BLaER1 (cell line): ENCODE measurements around the gene ACAT2.
"Not testable (repeated sequence)": the region's sequence is repeated elsewhere in the genome, so short reads cannot be mapped to it uniquely, and the experiment has no call there.

Source experiments
- H3K27ac ChIP-seq: shearing (Covaris generic); formaldehyde crosslinking; 2 replicates; pipeline ENCODE4 v1.8.1; 2022
- H3K27me3 ChIP-seq: shearing (Covaris generic); formaldehyde crosslinking; 2 replicates; pipeline ENCODE4 v1.8.1; 2022
- H3K36me3 ChIP-seq: shearing (Covaris generic); formaldehyde crosslinking; 2 replicates; pipeline ENCODE4 v1.8.1; 2022
- H3K4me1 ChIP-seq: shearing (Covaris generic); formaldehyde crosslinking; 2 replicates; pipeline ENCODE4 v1.8.1; 2022
- H3K4me2 ChIP-seq: shearing (Covaris generic); formaldehyde crosslinking; 2 replicates; pipeline ENCODE4 v1.8.1; 2022
- H3K4me3 ChIP-seq: shearing (Covaris generic); formaldehyde crosslinking; 2 replicates; pipeline ENCODE4 v1.8.1; 2022
- H3K9ac ChIP-seq: shearing (Covaris generic); formaldehyde crosslinking; 2 replicates; pipeline ENCODE4 v1.8.1; 2022
- H3K9me3 ChIP-seq: shearing (Covaris generic); formaldehyde crosslinking; 2 replicates; pipeline ENCODE4 v1.8.1; 2022
- H4K20me1 ChIP-seq: shearing (Covaris generic); formaldehyde crosslinking; 2 replicates; pipeline ENCODE4 v1.8.1; 2022
- Cebpa-rat ChIP-seq: shearing (Covaris generic); IDR thresholded peaks from 2 replicates; pipeline ENCODE4 v1.8.1; 2022

Gene ACAT2

DNA sequence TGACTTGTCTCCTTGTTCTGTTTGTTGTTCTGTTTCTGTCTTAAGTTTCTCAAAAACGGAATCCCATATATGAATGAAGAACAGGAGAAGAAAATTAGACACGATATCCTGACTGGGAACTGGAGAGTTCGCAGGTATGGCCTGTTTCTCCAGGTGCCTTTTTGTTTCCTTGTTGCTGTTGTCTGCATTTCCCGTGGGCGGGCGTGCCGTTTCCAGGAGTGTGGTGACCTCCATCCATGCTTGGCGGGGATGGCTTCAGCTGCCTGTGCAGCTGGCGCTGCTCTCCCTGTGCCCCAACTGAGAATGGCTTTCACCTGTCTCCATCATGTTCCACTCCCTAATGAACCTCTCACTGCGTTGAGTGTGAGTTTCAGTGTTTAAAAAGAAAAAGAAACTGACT is 42.7 kb downstream of the ACAT2 start:
- Histone ChIP-seq H3K4me1 (no peaks in the 10 kb centered on the region; the same call in 1 of the 2 replicates), H3K36me3 (peaks cover 11% of the 10 kb centered on the region), H3K4me3 (no peak overlapping the region), H3K9me3 (no peaks in the 10 kb centered on the region), H3K4me2 (no peak overlapping the region), H3K27me3 (no peaks in the 10 kb centered on the region), H3K27ac (no peak overlapping the region), H3K9ac (no peak overlapping the region), H4K20me1 (no peaks in the 10 kb centered on the region)
- no peak for TF ChIP-seq Cebpa-rat

GRCh38 chr6:159805440-159806020 is 43.7 kb downstream of the ACAT2 start:
- Histone ChIP-seq H3K4me3 (no peak overlapping the region), H3K4me2 (no peak overlapping the region), H3K4me1 (no peaks in the 10 kb centered on the region; the same call in 1 of the 2 replicates), H3K9ac (no peak overlapping the region), H3K27ac (no peak overlapping the region), H3K27me3 (no peaks in the 10 kb centered on the region), H4K20me1 (no peaks in the 10 kb centered on the region), H3K36me3 (peaks cover 1% of the 10 kb centered on the region; the same call in 1 of the 2 replicates), H3K9me3 (no peaks in the 10 kb centered on the region)
- TF ChIP-seq Cebpa-rat: no peak

DNA sequence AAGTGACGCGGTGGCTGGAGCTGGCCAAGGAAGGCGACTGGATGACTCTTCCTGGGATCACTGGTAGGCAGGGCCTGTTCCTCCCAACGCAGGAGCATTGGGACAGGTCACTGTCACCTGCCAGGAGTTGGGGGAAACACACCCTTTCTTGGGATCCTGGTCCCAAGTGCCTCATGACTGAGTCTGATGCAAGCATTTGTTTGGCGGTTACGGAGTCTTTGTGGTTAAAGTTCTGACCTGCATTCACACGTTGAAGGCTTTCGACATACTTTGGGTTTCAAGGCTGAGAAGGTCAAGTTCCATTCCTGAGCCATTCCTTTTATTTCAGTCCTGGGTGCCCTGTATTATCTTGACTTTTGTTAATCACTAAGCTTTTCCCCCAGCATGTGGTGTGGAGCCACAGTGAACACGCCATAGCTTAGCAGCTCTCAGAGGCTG is 44.2 kb downstream of the ACAT2 start:
- Histone ChIP-seq H3K4me3 (no peak overlapping the region), H3K9ac (no peak overlapping the region), H4K20me1 (no peaks in the 10 kb centered on the region), H3K36me3 (no peaks in the 10 kb centered on the region), H3K4me1 (no peaks in the 10 kb centered on the region; the same call in 1 of the 2 replicates), H3K27ac (no peak overlapping the region), H3K27me3 (no peaks in the 10 kb centered on the region), H3K9me3 (no peaks in the 10 kb centered on the region), H3K4me2 (no peak overlapping the region)
- TF ChIP-seq Cebpa-rat: no peak

DNA sequence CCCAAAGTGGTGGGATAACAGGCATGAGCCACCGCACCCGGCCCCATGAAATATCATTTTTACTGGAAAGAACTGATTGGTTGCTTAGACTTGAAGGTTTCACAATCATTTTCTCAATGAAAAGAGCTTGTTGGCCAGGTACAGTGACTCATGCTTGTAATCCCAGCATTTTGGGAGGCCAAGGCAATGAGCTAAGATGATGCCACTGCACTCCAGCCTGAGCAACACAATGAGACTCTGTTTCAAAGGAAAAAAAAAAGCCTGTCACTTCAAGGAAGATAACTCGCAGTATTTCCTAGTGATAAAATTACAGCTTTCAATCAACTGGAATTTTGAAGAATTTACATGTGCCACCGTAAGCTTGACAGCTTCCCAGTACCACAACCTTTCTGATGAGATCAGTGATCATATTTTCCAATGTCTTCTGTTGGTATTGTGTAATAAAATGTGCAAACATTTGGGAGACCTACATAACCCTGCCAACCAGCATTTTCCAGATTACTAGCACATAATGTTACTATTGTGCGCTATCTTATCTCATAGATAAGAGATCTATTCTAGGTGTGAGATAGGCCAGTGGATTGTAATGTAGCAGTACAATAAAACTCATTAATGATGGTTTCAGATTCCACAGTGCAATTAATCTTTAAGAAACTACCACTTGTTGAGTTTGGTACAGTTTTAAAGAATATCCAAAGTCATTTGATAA is 45.5 kb downstream of the ACAT2 start:
- H3K36me3 ChIP-seq: no peaks in the 10 kb centered on the region
- H4K20me1 ChIP-seq: no peaks in the 10 kb centered on the region
- H3K4me2 ChIP-seq: no peak overlapping the region
- TF ChIP-seq Cebpa-rat: no peak; the same call in 1 of the 2 replicates
- no peak overlapping the region for H3K4me3 ChIP-seq
- no peak overlapping the region for H3K27ac ChIP-seq
- no peak overlapping the region for H3K9ac ChIP-seq
- no peaks in the 10 kb centered on the region; the same call in 1 of the 2 replicates for H3K4me1 ChIP-seq
- no peaks in the 10 kb centered on the region for H3K27me3 ChIP-seq
- H3K9me3 ChIP-seq: no peaks in the 10 kb centered on the region

GRCh38 chr6:159808647-159809046 is 46.8 kb downstream of the ACAT2 start:
- Histone ChIP-seq H3K36me3 (no peaks in the 10 kb centered on the region), H3K27me3 (no peaks in the 10 kb centered on the region), H3K4me2 (no peak overlapping the region), H3K4me1 (no peaks in the 10 kb centered on the region; the same call in 1 of the 2 replicates), H4K20me1 (no peaks in the 10 kb centered on the region), H3K27ac (no peak overlapping the region), H3K9me3 (no peaks in the 10 kb centered on the region), H3K4me3 (no peak overlapping the region), H3K9ac (no peak overlapping the region)
- TF ChIP-seq Cebpa-rat: no peak

- H4K20me1 ChIP-seq: no peaks in the 10 kb centered on the region
- no peaks in the 10 kb centered on the region for H3K27me3 ChIP-seq
- H3K4me1 ChIP-seq: no peaks in the 10 kb centered on the region; the same call in 1 of the 2 replicates
- H3K9ac ChIP-seq: no peak overlapping the region
- no peak overlapping the region; the same call in 1 of the 2 replicates for H3K4me2 ChIP-seq
- H3K27ac ChIP-seq: no peak overlapping the region
- H3K9me3 ChIP-seq: no peaks in the 10 kb centered on the region
- no peak for TF ChIP-seq Cebpa-rat
- H3K36me3 ChIP-seq: no peaks in the 10 kb centered on the region
- no peak overlapping the region for H3K4me3 ChIP-seq
Measured at GRCh38 chr6:159809149-159809548, 47.3 kb downstream of the ACAT2 start.

DNA sequence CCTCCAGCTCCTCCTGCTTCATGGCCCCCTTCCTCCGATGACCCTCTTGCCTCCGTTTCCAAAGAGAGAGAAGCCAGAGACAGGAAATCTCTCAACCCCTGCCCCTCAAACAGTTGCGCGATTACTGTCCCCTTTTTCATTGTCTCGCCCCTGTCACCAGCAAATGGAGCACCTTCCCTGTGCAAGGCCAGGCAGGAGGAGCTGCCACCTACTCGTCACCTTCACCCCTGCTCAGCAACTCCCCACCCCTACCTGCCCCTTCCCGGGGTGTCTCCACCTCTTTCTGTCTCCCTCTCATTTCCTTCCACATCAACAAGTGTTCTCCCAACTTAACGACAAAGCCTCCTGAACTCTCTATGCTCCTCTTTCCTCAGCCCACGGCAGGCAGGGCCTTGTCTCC is 51.9 kb downstream of the ACAT2 start:
- Histone ChIP-seq H3K9me3 (no peaks in the 10 kb centered on the region), H3K4me2 (no peak overlapping the region), H3K36me3 (no peaks in the 10 kb centered on the region), H4K20me1 (no peaks in the 10 kb centered on the region), H3K4me3 (no peak overlapping the region), H3K27ac (no peak overlapping the region), H3K27me3 (no peaks in the 10 kb centered on the region), H3K9ac (no peak overlapping the region), H3K4me1 (peaks cover 27% of the 10 kb centered on the region)
- TF ChIP-seq Cebpa-rat: no peak

- Histone ChIP-seq H3K27ac (no peak overlapping the region), H3K4me1 (peaks cover 40% of the 10 kb centered on the region), H3K4me3 (no peak overlapping the region), H3K27me3 (no peaks in the 10 kb centered on the region), H4K20me1 (no peaks in the 10 kb centered on the region), H3K9ac (no peak overlapping the region), H3K4me2 (no peak overlapping the region), H3K36me3 (no peaks in the 10 kb centered on the region), H3K9me3 (no peaks in the 10 kb centered on the region)
- no peak for TF ChIP-seq Cebpa-rat
Measured at GRCh38 chr6:159815410-159815809, 53.6 kb downstream of the ACAT2 start.

DNA sequence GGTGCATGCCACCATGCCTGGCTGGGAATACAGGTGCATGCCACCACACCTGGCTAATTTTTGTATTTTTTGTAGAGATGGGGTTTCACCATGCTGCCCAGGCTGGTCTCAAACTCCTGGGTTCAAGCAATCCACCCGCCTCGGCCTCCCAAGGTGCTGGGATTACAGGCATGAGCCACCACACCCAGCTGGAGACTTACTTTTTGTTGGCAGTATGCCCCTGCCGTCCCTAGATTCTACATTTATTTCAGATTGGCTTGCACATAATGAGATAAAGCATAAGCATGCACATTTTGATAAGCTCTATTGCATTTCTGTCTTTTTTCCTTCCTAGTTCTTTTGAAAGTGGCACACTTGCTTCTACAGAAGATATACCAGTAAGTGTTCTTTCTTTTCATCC is 54.9 kb downstream of the ACAT2 start:
- H3K9ac ChIP-seq, H3K4me3 ChIP-seq, H3K4me2 ChIP-seq, H3K36me3 ChIP-seq, H4K20me1 ChIP-seq, H3K27me3 ChIP-seq, H3K9me3 ChIP-seq: not testable (repeated sequence)
- Histone ChIP-seq H3K4me1 (peaks cover 53% of the 10 kb centered on the region), H3K27ac (0 out of 2 replicates have a peak overlapping the region, but pooled peaks have one; percentile 40)

DNA sequence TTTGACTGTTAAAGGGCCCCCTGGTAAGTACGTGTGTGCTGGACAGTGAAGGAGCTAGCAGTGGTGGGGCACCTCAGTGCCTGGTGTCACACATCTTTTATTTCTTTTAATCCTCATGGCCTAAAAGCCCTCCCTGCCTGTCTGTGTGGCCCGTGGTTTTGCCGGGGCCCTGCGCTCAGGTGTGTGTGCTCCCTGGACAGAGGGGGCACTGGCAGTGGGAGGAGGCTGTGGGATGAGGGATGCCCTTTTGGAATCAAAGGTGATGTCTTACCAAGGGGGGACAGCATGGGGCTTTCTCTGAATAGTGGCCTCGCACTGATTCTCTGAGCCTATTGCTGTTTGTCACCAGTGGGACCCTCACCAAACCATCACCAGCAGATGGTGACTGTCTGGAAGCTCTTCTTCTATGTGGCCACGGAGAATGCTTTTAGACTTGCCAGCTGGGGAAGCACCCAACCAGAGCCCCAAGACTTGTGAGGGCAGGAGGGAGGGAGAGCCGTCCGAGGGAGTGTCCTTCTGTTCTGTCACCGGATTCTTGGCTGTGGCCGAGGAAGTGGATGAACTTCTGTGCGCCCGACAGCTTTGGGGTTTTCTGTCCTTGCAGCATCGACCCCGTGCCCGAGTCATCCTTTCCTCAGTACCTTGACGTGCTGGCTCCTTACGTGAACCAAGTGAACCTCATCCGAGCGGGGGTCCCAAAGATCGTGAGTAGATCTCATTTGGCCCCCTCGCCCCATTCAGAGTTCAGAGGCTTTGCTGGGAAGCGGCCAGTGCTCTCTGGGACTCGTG is 56.3 kb downstream of the ACAT2 start:
- no peaks in the 10 kb centered on the region for H3K36me3 ChIP-seq
- TF ChIP-seq Cebpa-rat: no peak

More for the DNA sequence above, 56.3 kb downstream of the ACAT2 start:
- Histone ChIP-seq H3K9ac (peak overlapping the region; percentile 84), H4K20me1 (no peaks in the 10 kb centered on the region), H3K27me3 (no peaks in the 10 kb centered on the region), H3K27ac (peak overlapping the region; percentile 95), H3K4me2 (peak overlapping the region; percentile 99), H3K4me3 (no peak overlapping the region), H3K9me3 (no peaks in the 10 kb centered on the region), H3K4me1 (peaks cover 67% of the 10 kb centered on the region)
